Mesendoderm (in vitro differentiated cells): ENCODE measurements around the gene RFC3.

Experiments
- DNase-seq: peaks from one replicate; pipeline ENCODE4 v3.0.0; 2013
- H2AK5ac ChIP-seq: 2 replicates; pipeline ENCODE4 v1.6.1; 2013; ENCODE audit warnings: low read length, inconsistent platforms
- H2BK120ac ChIP-seq: 2 replicates; pipeline ENCODE4 v1.6.1; 2013; ENCODE audit warnings: low read depth, mild to moderate bottlenecking, low read length, moderate library complexity, mixed read lengths
- H2BK15ac ChIP-seq: replicated peaks from 2 replicates; pipeline ENCODE4 v1.6.1; 2013; ENCODE audit warnings: low read depth, mild to moderate bottlenecking, moderate library complexity
- H2BK5ac ChIP-seq: 2 replicates; pipeline ENCODE4 v1.6.1; 2013; ENCODE audit warnings: low read length, inconsistent platforms
- H3K18ac ChIP-seq: 2 replicates; pipeline ENCODE4 v1.6.1; 2013; ENCODE audit warnings: mild to moderate bottlenecking, low read length, mixed read lengths
- H3K23ac ChIP-seq: one replicate; pipeline ENCODE4 v1.6.1; 2013; ENCODE audit warnings: low read length
- H3K27ac ChIP-seq: 2 replicates; pipeline ENCODE4 v1.5.1; 2013; ENCODE audit warnings: low read depth, mild to moderate bottlenecking, inconsistent platforms, low read length, moderate library complexity
- H3K27me3 ChIP-seq: 2 replicates; pipeline ENCODE4 v1.6.1; 2013; ENCODE audit warnings: low read length, control low read depth, mild to moderate bottlenecking, inconsistent platforms; ENCODE audit not compliant: insufficient read depth, poor library complexity
- H3K36me3 ChIP-seq: 2 replicates; pipeline ENCODE4 v1.6.1; 2013; ENCODE audit warnings: low read length, inconsistent platforms; ENCODE audit not compliant: control insufficient read depth, insufficient read depth
- H3K4ac ChIP-seq: one replicate; pipeline ENCODE4 v1.6.1; 2013; ENCODE audit warnings: low read depth, mild to moderate bottlenecking, low read length, moderate library complexity
- H3K4me1 ChIP-seq: 2 replicates; pipeline ENCODE4 v1.6.1; 2013; ENCODE audit warnings: low read depth, low read length, inconsistent platforms; ENCODE audit not compliant: control insufficient read depth
- H3K4me2 ChIP-seq: 2 replicates; pipeline ENCODE4 v1.6.1; 2013; ENCODE audit warnings: low read length
- H3K4me3 ChIP-seq: 2 replicates; pipeline ENCODE4 v1.5.1; 2013; ENCODE audit warnings: mild to moderate bottlenecking, low read length
- H3K56ac ChIP-seq: one replicate; pipeline ENCODE4 v1.6.1; 2013; ENCODE audit warnings: low read length
- H3K79me1 ChIP-seq: 2 replicates; pipeline ENCODE4 v1.6.1; 2013; ENCODE audit warnings: low read length, inconsistent platforms
- H3K79me2 ChIP-seq: 2 replicates; pipeline ENCODE4 v1.6.1; 2013; ENCODE audit warnings: mild to moderate bottlenecking, low read length; ENCODE audit not compliant: control insufficient read depth, insufficient read depth
- H3K9ac ChIP-seq: 2 replicates; pipeline ENCODE4 v1.6.1; 2013; ENCODE audit warnings: low read length, inconsistent platforms
- H4K5ac ChIP-seq: one replicate; pipeline ENCODE4 v1.6.1; 2013; ENCODE audit warnings: low read length
- H4K8ac ChIP-seq: one replicate; pipeline ENCODE4 v1.6.1; 2013; ENCODE audit warnings: low read depth, mild to moderate bottlenecking, control low read depth, low read length, moderate library complexity
- WGBS: extraction: QIAGEN DNeasy Blood & Tissue Kit; methylation state at CpG from one replicate; pipeline ENCODE4 v1.1.7; 2013; ENCODE audit warnings: low lambda C conversion rate, missing lambda C conversion rate; ENCODE audit not compliant: insufficient coverage; ENCODE audit errors: extremely low coverage; 5-methylcytosine and 5-hydroxymethylcytosine counted together

RFC3 gene

GRCh38 chr13:33838647-33839046 is 20.7 kb downstream of the RFC3 start:
- Histone ChIP-seq H3K36me3 (peaks cover 3% of the 10 kb centered on the region), H4K8ac (no peak overlapping the region), H3K79me1 (no peaks in the 10 kb centered on the region), H2AK5ac (no peak overlapping the region), H3K79me2 (no peaks in the 10 kb centered on the region), H2BK5ac (no peak overlapping the region), H3K27ac (no peak overlapping the region), H3K56ac (no peak overlapping the region), H2BK120ac (no peak overlapping the region), H3K4me1 (no peaks in the 10 kb centered on the region), H3K27me3 (no peaks in the 10 kb centered on the region), H3K4me2 (no peak overlapping the region), H3K9ac (no peak overlapping the region), H2BK15ac (no peak overlapping the region), H3K18ac (no peak overlapping the region), H3K23ac (no peak overlapping the region), H4K5ac (no peak overlapping the region), H3K4me3 (no peak overlapping the region), H3K4ac (no peak overlapping the region)
- no CpG with 5 or more reads among the region's 4 CpGs for WGBS
- no peak for DNase-seq

- H2BK5ac ChIP-seq: no peak overlapping the region
- H3K56ac ChIP-seq: no peak overlapping the region
- no peaks in the 10 kb centered on the region for H3K27me3 ChIP-seq
- no CpG with 5 or more reads among the region's 1 CpG for WGBS
- no peak overlapping the region for H3K18ac ChIP-seq
- no peak overlapping the region for H3K4me2 ChIP-seq
- H3K36me3 ChIP-seq: no peaks in the 10 kb centered on the region
- no peak overlapping the region for H4K5ac ChIP-seq
- H3K27ac ChIP-seq: no peak overlapping the region
- H2BK120ac ChIP-seq: no peak overlapping the region
- DNase-seq: no peak
- no peak overlapping the region for H3K9ac ChIP-seq
- H3K4ac ChIP-seq: no peak overlapping the region
- no peaks in the 10 kb centered on the region for H3K79me2 ChIP-seq
- H3K79me1 ChIP-seq: no peaks in the 10 kb centered on the region
- H3K4me3 ChIP-seq: no peak overlapping the region
- no peak overlapping the region for H2AK5ac ChIP-seq
- no peak overlapping the region for H4K8ac ChIP-seq
- no peak overlapping the region for H3K23ac ChIP-seq
- no peak overlapping the region for H2BK15ac ChIP-seq
- no peaks in the 10 kb centered on the region for H3K4me1 ChIP-seq
Measured at GRCh38 chr13:33840402-33840801, 22.5 kb downstream of the RFC3 start.

- no peak overlapping the region for H4K8ac ChIP-seq
- no peak overlapping the region for H2BK15ac ChIP-seq
- H3K36me3 ChIP-seq: peaks cover 2% of the 10 kb centered on the region
- no peaks in the 10 kb centered on the region for H3K79me1 ChIP-seq
- no peak overlapping the region for H3K56ac ChIP-seq
- H3K79me2 ChIP-seq: no peaks in the 10 kb centered on the region
- no peak for DNase-seq
- H3K18ac ChIP-seq: no peak overlapping the region
- H3K23ac ChIP-seq: no peak overlapping the region
- WGBS: no CpG with 5 or more reads among the region's 4 CpGs
- H3K4me3 ChIP-seq: no peak overlapping the region
- H2BK120ac ChIP-seq: no peak overlapping the region
- no peaks in the 10 kb centered on the region for H3K27me3 ChIP-seq
- no peak overlapping the region for H2AK5ac ChIP-seq
- no peak overlapping the region for H3K9ac ChIP-seq
- H2BK5ac ChIP-seq: no peak overlapping the region
- no peak overlapping the region for H3K27ac ChIP-seq
- H4K5ac ChIP-seq: no peak overlapping the region
- no peak overlapping the region for H3K4ac ChIP-seq
- no peak overlapping the region for H3K4me2 ChIP-seq
- no peaks in the 10 kb centered on the region for H3K4me1 ChIP-seq
Measured at GRCh38 chr13:33842207-33842606, 24.3 kb downstream of the RFC3 start.

- no peak overlapping the region for H3K4me3 ChIP-seq
- H4K5ac ChIP-seq: no peak overlapping the region
- H3K4me1 ChIP-seq: no peaks in the 10 kb centered on the region
- H2BK5ac ChIP-seq: no peak overlapping the region
- no peak overlapping the region for H3K4ac ChIP-seq
- H2BK120ac ChIP-seq: no peak overlapping the region
- no peak overlapping the region for H3K9ac ChIP-seq
- H3K18ac ChIP-seq: no peak overlapping the region
- H3K56ac ChIP-seq: no peak overlapping the region
- H3K36me3 ChIP-seq: peaks cover 2% of the 10 kb centered on the region
- H3K27me3 ChIP-seq: no peaks in the 10 kb centered on the region
- no peak for DNase-seq
- no peak overlapping the region for H2BK15ac ChIP-seq
- no peak overlapping the region for H3K4me2 ChIP-seq
- H3K23ac ChIP-seq: no peak overlapping the region
- no peak overlapping the region for H2AK5ac ChIP-seq
- H3K79me1 ChIP-seq: no peaks in the 10 kb centered on the region
- no peak overlapping the region for H3K27ac ChIP-seq
- H4K8ac ChIP-seq: no peak overlapping the region
- H3K79me2 ChIP-seq: no peaks in the 10 kb centered on the region
Measured at GRCh38 chr13:33842986-33843385, 25.0 kb downstream of the RFC3 start.

- Histone ChIP-seq H3K4me1 (no peaks in the 10 kb centered on the region), H3K79me2 (no peaks in the 10 kb centered on the region), H3K79me1 (no peaks in the 10 kb centered on the region), H3K36me3 (peaks cover 2% of the 10 kb centered on the region), H3K4me3 (no peak overlapping the region), H3K9ac (no peak overlapping the region), H2AK5ac (no peak overlapping the region), H3K23ac (no peak overlapping the region), H3K27me3 (no peaks in the 10 kb centered on the region), H3K4ac (no peak overlapping the region), H4K5ac (no peak overlapping the region), H4K8ac (no peak overlapping the region), H3K56ac (no peak overlapping the region), H3K4me2 (no peak overlapping the region), H3K27ac (no peak overlapping the region), H3K18ac (no peak overlapping the region), H2BK120ac (no peak overlapping the region), H2BK5ac (no peak overlapping the region), H2BK15ac (no peak overlapping the region)
- DNase-seq: no peak
Measured at GRCh38 chr13:33845572-33846302, 27.8 kb downstream of the RFC3 start.
